Neural progenitor cell (in vitro differentiated cells): ENCODE results near the gene TGFB1I1. TPM values are rescaled to one million over a fixed set of nuclear protein-coding genes. Genes with fewer than 3 reads are reported as not detected.

ENCODE experiments used
- DNase-seq: peaks from one replicate; pipeline ENCODE4 v3.0.0-alpha.2; 2016; ENCODE audit warnings: low spot score
- H2AFZ ChIP-seq: fragments of 200-600 bp; sonication (generic); replicated peaks from 2 replicates; pipeline ENCODE4 v1.6.1; 2016; ENCODE audit warnings: antibody characterized with exemption
- H3F3A ChIP-seq: fragments of 200-600 bp; sonication (generic); 2 replicates; pipeline ENCODE4 v1.6.1; 2016; ENCODE audit warnings: antibody characterized with exemption, low read depth
- H3K27ac ChIP-seq: fragments of 200-600 bp; sonication (generic); 2 replicates; pipeline ENCODE4 v1.5.1; 2016; ENCODE audit warnings: mild to moderate bottlenecking
- H3K27me3 ChIP-seq: fragments of 200-600 bp; sonication (generic); 2 replicates; pipeline ENCODE4 v1.6.1; 2016; ENCODE audit warnings: mild to moderate bottlenecking, moderate library complexity
- H3K36me3 ChIP-seq: fragments of 200-600 bp; sonication (generic); 2 replicates; pipeline ENCODE4 v1.5.1; 2016
- H3K4me1 ChIP-seq: fragments of 200-600 bp; sonication (generic); 2 replicates; pipeline ENCODE4 v1.6.1; 2016; ENCODE audit warnings: mixed run types
- H3K4me2 ChIP-seq: fragments of 200-600 bp; sonication (generic); 2 replicates; pipeline ENCODE4 v1.6.1; 2016
- H3K4me3 ChIP-seq: fragments of 200-600 bp; sonication (generic); 2 replicates; pipeline ENCODE4 v1.5.1; 2016
- H3K79me2 ChIP-seq: fragments of 200-600 bp; sonication (generic); 2 replicates; pipeline ENCODE4 v1.6.1; 2016; ENCODE audit warnings: low read depth
- H3K9ac ChIP-seq: fragments of 200-600 bp; sonication (generic); 2 replicates; pipeline ENCODE4 v1.6.1; 2016
- H3K9me3 ChIP-seq: fragments of 200-600 bp; sonication (generic); 2 replicates; pipeline ENCODE4 v1.5.1; 2016; ENCODE audit warnings: low read depth
- H4K20me1 ChIP-seq: fragments of 200-600 bp; sonication (generic); 2 replicates; pipeline ENCODE4 v1.6.1; 2016; ENCODE audit warnings: low read depth
- H3K27ac Mint-ChIP-seq: 3 replicates; pipeline ENCODE4 v1.8.0; 2021; ENCODE audit warnings: mixed read lengths
- H3K27me3 Mint-ChIP-seq: 2 replicates; pipeline ENCODE4 v1.8.0; 2022; ENCODE audit warnings: low read depth, mild to moderate bottlenecking, inconsistent platforms, moderate library complexity, mixed read lengths; ENCODE audit not compliant: insufficient read depth
- H3K36me3 Mint-ChIP-seq: 3 replicates; pipeline ENCODE4 v1.8.0; 2021; ENCODE audit warnings: mixed read lengths
- H3K4me1 Mint-ChIP-seq: 3 replicates; pipeline ENCODE4 v1.8.0; 2021; ENCODE audit warnings: mixed read lengths
- H3K4me3 Mint-ChIP-seq: 3 replicates; pipeline ENCODE4 v1.8.0; 2021; ENCODE audit warnings: mild to moderate bottlenecking, moderate library complexity, mixed read lengths
- H3K9me3 Mint-ChIP-seq: 3 replicates; pipeline ENCODE4 v1.8.0; 2020; ENCODE audit warnings: mixed read lengths
- CTCF ChIP-seq: fragments of 200-600 bp; sonication (generic); IDR thresholded peaks from 2 replicates; pipeline ENCODE4 v1.5.1; 2017; ENCODE audit warnings: antibody characterized with exemption, mild to moderate bottlenecking
- EZH2 ChIP-seq: fragments of 200-600 bp; sonication (generic); IDR thresholded peaks from 2 replicates; pipeline ENCODE4 v1.6.1; 2017; ENCODE audit warnings: antibody characterized with exemption, mild to moderate bottlenecking, moderate library complexity
- EZH2phosphoT487 ChIP-seq: fragments of 200-600 bp; sonication (generic); IDR thresholded peaks from 2 replicates; pipeline ENCODE4 v1.6.1; 2017; ENCODE audit warnings: antibody characterized with exemption
- total RNA-seq: library from RNA; depleted of rRNA; stranded (reverse); fragments of >200 nt; gene quantifications from 2 replicates; pipeline ENCODE4 v1.2.3, GENCODE V29; 2015; ENCODE audit warnings: low replicate concordance

TGFB1I1 gene
- total RNA-seq, 1 donor from 2014 or later, result not detected

- H3K27me3 ChIP-seq, result peaks cover 56% of the 10 kb centered on the region
- H3K4me3 Mint-ChIP-seq, result no peak overlapping the region
- no peak overlapping the region for H3K9ac ChIP-seq
- no peak overlapping the region for H3K4me3 ChIP-seq
- no peak overlapping the region for H2AFZ ChIP-seq
- H3K36me3 Mint-ChIP-seq, result peaks cover 8% of the 10 kb centered on the region
- H4K20me1 ChIP-seq, result peaks cover 2% of the 10 kb centered on the region
- no peak overlapping the region for H3K27ac ChIP-seq
- TF ChIP-seq EZH2phosphoT487, result no peak
- no peak for TF ChIP-seq EZH2
- TF ChIP-seq CTCF, result no peak
- H3K4me1 ChIP-seq, result no peaks in the 10 kb centered on the region
- no peak for DNase-seq
- H3K4me2 ChIP-seq, result no peak overlapping the region
- peaks cover 21% of the 10 kb centered on the region for H3K27me3 Mint-ChIP-seq
- H3F3A ChIP-seq, result no peaks in the 10 kb centered on the region
- H3K36me3 ChIP-seq, result no peaks in the 10 kb centered on the region
- H3K9me3 ChIP-seq, result no peaks in the 10 kb centered on the region
- no peaks in the 10 kb centered on the region for H3K79me2 ChIP-seq
- peaks cover 7% of the 10 kb centered on the region for H3K4me1 Mint-ChIP-seq
- H3K9me3 Mint-ChIP-seq, result no peaks in the 10 kb centered on the region
- H3K27ac Mint-ChIP-seq, result no peak overlapping the region
Measured at GRCh38 chr16:31470615-31471014, 1.3 kb upstream of the TGFB1I1 start.

GRCh38 chr16:31471241-31471874, 594 bp upstream of the TGFB1I1 start:
- TF ChIP-seq EZH2 (no peak), CTCF (no peak), EZH2phosphoT487 (no peak)
- Histone ChIP-seq H3K9ac (no peak overlapping the region), H3K4me3 (peak overlapping the region; percentile 65), H2AFZ (no peak overlapping the region), H3K36me3 (no peaks in the 10 kb centered on the region), H3K9me3 (no peaks in the 10 kb centered on the region), H4K20me1 (peaks cover 10% of the 10 kb centered on the region), H3K79me2 (no peaks in the 10 kb centered on the region), H3F3A (no peaks in the 10 kb centered on the region), H3K4me1 (no peaks in the 10 kb centered on the region), H3K4me2 (peak overlapping the region; percentile 86), H3K27me3 (peaks cover 63% of the 10 kb centered on the region), H3K27ac (no peak overlapping the region)
- no peaks in the 10 kb centered on the region for H3K9me3 Mint-ChIP-seq
- peaks cover 26% of the 10 kb centered on the region for H3K27me3 Mint-ChIP-seq
- peak; percentile 28 for DNase-seq
- H3K27ac Mint-ChIP-seq, result no peak overlapping the region
- H3K36me3 Mint-ChIP-seq, result peaks cover 7% of the 10 kb centered on the region
- peaks cover 9% of the 10 kb centered on the region for H3K4me1 Mint-ChIP-seq
- peak overlapping the region; percentile 80 for H3K4me3 Mint-ChIP-seq

- Mint-ChIP-seq H3K4me3 (peak overlapping the region; percentile 90), H3K4me1 (peaks cover 14% of the 10 kb centered on the region), H3K36me3 (peaks cover 5% of the 10 kb centered on the region), H3K9me3 (no peaks in the 10 kb centered on the region), H3K27ac (no peak overlapping the region), H3K27me3 (peaks cover 33% of the 10 kb centered on the region)
- Histone ChIP-seq H3K79me2 (no peaks in the 10 kb centered on the region), H2AFZ (peak overlapping the region; percentile 96), H3K4me2 (peak overlapping the region; percentile 86), H4K20me1 (peaks cover 18% of the 10 kb centered on the region), H3K9ac (no peak overlapping the region), H3K9me3 (no peaks in the 10 kb centered on the region), H3K27me3 (peaks cover 77% of the 10 kb centered on the region), H3K4me3 (peak overlapping the region; percentile 65), H3K27ac (no peak overlapping the region), H3F3A (peaks cover 4% of the 10 kb centered on the region), H3K4me1 (no peaks in the 10 kb centered on the region), H3K36me3 (no peaks in the 10 kb centered on the region)
- DNase-seq, result peak; percentile 48
- peak; percentile 59 for TF ChIP-seq CTCF
- no peak for TF ChIP-seq EZH2
- no peak for TF ChIP-seq EZH2phosphoT487
Measured at GRCh38 chr16:31472709-31473203, 804 bp downstream of the TGFB1I1 start.
